Raji (cell line): Measurements from ENCODE around the gene ACSS3.

Experiments
- POLR2A ChIP-seq: IDR thresholded peaks from 2 replicates; pipeline ENCODE4 v1.6.1; 2011; ENCODE audit warnings: low read depth, low read length, control low read depth; ENCODE audit not compliant: insufficient read depth

ACSS3 gene

DNA sequence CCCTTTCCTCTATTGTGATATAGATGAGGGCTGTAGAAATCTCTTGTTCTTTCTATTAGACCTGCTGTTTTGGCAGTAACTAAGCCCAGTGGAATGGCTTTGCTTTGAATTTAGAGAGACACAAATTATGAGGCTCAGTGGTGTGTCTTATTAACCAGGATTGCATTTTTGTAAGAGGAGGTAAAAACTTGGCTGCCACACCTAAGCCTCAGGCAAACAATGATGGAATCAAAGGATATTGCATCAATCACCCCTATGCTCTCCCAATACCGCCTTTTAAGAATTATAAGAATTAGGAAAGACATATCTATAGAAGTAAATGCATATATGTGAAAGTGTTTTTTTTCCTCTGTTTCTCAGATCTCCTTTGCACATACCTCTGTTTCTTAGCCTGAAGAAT, 63.3 kb downstream of the ACSS3 start:
- no peak for TF ChIP-seq POLR2A

DNA sequence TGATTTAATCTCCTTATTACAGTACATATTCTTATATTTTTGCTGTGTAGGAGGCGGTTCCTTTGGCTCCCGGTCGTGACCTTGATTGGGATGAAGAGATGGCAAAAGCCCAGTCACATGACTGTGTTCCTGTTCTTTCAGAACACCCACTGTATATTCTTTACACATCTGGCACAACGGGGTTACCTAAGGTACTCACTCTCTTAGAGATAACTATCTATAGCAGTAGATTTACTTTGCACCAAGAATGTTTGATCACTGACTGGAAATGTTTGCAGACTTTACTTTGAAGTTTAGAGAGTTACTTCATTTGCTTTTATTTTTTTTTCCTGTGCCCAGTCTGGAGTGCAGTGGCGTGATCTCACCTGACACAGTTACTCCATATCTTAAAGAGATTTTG, 65.2 kb downstream of the ACSS3 start:
- no peak for TF ChIP-seq POLR2A

DNA sequence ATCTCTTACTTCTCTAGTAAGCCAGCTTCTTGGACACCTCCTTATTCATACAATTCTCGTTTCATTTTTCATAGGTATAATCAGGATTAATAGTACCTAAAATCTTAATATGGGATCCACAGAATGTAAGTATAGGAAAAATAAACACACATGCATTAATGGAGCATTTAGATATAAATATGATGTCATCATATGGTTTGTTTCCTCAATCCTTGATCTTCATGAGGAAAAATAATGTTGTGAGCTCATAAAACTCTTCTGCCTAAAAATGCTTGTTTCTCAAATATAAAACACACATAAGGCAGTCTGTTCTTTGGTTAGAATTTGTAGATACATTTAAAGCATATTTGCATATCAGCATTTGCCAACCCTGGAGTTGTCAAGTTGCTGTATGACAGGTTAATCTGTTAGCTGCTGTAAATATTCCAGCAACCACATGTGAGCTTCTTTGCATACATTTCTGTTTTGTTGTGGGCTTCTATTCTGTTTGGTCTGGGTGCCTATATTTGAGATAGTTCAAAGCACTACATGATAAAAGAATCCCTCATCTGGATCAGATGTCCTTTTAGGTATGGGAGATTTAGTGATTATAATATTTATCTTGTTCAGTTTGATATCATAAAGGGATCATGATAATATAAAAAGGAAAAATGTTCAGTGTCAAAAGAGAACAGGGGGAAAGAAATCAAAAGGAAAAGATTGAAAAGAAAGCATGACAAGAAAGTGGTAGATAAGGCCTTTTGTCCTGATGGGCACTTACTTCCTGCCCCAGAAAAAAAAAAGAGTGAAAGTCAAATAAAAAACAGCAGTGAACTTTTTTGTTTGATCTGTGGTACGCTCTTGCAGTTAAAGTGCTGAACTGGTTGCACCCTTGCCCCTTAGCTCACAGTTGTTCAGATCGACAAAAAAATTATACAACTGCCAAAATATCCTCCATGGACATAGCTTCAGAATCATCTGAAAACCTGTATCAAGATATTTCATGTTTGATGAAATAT, 68.6 kb downstream of the ACSS3 start:
- TF ChIP-seq POLR2A: no peak

DNA sequence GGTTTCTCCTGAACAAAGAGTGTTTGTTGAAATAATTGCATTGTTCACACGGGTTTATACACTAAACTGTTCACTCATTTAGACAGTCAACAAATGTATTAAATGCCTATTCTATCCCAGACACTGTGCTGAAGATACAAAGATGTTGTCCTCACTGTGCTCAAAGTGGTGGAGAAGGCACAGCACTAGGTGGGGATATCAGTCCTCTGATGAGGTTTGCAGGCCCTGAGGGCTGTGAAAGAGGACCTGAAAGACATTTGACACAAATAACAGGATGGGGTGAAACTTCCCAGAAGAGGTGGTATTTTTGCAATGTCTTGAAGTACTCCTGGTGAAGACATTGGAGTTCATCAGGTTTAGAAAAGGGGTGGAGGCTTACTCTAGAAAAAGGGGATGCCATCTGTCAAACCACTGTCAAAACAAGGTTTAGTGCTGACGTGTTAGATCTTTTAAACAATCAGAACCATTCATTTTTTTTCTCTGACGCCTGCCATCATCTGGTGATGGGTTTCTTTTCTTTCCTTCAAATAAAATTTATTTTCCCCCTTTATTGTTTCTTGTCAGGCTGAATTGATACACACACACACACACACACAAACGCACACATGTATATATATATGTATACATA, 69.5 kb downstream of the ACSS3 start:
- TF ChIP-seq POLR2A: no peak

DNA sequence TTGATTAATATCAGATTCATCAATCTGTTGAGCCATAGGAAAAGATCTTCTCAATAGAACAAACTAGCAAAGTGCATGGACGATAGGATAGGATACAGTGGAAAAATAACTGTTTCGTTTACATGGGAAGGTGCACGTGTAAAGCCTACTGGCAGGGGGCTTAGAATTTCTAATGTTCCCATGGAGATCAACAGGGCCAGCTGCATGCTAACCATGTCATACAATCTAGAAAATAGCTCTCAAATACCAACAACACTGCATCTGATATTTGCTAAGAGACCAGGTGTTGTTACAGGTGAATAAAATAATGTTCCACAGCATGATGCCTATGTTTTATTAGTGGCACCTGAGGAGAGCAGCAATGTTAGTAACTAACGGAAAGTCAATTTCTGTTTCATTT, 72.5 kb downstream of the ACSS3 start:
- no peak for TF ChIP-seq POLR2A

DNA sequence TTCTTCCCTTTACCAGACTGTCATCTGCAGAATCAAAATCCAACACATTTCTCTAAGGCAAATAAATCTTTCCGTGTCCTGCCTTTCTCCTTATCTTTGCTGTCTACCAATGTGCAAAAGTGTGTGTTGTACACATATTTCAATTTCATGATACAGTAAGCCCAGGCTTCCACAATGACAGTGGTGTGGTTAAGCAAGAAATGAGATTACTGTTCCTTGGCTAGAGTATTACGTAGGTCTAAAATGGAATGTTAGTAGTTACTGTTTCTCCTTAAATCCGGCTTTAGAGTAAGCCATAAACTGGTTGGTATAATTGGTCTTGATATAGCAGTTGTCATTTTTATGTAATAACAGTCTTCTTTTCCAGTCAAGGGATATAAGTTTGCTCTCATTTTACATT, 82.0 kb downstream of the ACSS3 start:
- TF ChIP-seq POLR2A: no peak

DNA sequence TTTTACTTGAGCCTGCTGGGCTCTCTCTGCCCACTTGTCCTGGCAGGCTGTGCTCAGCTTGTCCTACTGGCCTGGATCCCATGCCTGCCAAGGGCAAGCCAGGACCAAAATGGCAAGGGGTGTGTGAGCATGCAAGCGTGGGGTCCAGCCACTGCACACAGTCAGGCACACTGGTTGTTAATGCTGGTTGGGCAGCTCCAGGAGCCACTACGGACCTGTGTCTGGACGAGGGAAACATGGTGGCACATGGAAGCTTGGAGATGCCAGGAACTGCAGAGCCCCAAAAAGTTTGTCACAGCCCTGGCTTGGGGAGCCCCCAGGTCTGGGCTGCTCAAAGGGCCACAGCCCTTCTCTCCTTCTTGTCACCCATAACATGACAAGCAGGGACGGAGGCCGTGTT, 83.8 kb downstream of the ACSS3 start:
- no peak for TF ChIP-seq POLR2A

DNA sequence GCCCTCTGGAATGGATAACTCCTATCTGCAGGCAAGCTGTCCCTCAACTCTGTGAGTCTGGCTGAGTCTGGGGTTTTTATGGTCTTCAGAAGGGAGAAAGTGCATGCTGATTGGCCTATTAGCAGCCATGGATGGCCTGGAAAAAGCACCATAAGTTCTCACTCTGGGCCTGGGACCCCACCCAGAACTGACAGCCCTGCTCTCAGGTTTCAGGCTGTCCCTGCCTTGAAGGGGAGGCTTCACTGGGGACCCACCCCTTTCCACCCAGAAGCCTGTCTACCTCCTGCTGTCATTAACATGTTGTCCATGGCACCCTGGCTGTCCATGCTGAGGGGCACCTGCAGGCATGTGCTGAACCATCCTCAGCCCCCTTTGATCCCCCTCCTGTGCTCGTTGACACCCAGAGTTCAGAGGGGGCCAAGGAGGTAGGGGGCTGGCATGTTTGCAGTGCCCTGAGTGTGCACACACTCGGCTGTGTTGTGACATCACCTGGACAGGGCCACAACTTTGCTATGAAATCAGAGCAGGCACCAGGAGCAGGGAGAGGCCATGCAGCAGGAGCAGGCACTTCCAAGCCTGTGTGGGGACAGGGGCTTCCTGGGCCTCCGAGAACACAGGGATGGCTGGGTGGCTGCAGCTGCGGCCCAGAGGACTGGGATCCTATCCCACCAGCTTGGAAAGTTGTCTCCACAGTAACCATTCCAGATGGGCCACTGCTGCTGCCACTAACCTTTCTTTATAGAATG, 84.7 kb downstream of the ACSS3 start:
- no peak for TF ChIP-seq POLR2A

DNA sequence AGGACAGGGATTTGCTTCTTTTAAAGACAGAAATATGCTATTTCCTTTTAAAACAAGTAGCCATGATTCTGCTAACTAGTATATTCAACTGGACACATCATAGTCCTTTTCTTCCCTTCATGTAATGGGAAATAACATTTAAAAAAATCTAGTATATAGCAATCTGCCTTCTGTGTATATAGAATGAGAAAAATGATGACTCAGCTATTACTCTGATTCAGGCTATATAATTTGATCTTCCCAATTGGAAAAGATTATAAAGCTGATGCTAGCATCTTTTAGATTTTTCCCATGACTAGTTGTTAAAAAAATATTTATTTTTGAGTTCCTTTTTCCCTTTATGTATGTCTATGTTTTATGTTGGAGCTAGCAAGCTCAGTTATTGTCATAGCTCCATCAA, 86.9 kb downstream of the ACSS3 start:
- TF ChIP-seq POLR2A: no peak

DNA sequence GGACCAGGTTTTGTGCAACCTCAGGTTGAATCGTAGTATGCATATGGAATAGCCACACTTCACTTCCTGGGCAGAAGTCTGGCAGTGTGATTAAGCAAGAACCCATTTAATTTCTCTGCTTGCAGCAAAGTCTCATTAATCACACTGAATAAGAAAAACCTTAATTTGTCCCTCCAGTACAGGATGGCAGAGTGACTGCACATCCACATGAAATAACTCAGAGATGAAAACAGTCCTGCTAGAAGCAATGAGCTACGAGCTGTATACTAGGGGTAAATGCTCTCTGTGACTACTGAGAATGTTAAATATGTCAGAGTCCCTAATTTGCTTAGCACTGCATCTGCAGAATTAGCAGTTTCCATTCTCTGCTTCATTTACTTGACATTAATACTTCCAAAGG, 88.9 kb downstream of the ACSS3 start:
- no peak for TF ChIP-seq POLR2A

DNA sequence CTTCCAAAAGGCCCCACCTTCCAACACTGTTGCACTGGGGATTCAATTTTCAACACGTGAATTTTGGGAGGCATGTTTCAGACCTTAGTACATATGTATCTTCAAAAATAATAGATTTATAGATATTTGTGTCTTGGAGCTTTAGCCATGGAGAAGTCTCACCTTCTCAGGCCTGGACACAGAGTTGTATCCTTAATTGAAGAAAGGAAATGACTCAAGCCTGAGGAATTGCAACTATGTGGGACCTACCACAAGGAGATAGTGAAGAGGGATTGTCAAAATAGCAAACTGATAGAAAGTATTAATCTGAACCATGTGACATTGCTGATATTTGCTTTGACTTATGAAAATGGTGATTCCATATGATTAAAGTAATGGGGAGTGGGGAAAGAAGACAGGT, 89.8 kb downstream of the ACSS3 start:
- TF ChIP-seq POLR2A: no peak

DNA sequence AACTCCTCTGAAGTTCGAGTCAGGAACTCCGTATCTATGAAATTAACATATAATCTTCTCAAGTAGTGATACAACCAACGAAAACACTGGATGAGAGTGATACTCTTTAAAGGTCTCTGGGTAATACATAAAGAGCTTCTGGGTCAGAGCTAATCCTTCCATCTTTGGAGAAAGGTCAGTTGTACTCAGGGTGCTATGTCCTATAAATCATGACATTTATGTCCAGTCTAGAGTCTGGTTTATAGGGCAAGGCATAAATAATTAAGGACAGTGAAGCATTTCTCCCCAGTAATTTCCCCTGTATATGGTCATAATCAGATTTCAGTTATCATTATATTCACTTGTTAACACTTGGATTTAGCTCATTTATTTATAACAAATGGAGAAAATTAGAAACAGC, 90.6 kb downstream of the ACSS3 start:
- no peak for TF ChIP-seq POLR2A

DNA sequence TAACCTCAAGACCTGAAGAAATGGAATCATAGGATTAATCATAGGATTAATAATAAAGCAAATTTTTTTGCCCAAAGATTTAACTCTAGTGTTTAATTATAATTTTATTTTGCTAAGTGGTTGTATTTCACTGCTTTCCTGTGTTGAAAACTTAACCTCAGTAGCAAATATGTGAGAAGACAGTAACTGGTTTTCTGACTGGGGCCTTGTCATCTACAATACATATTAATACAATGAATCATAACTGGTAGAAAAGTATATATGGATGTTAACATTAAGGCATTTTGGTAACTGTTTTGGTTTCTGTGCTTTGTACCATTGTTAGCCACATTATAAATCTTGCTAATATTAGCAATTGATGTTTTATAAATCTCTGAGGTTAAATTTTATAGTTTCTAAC, 92.2 kb downstream of the ACSS3 start:
- TF ChIP-seq POLR2A: no peak

DNA sequence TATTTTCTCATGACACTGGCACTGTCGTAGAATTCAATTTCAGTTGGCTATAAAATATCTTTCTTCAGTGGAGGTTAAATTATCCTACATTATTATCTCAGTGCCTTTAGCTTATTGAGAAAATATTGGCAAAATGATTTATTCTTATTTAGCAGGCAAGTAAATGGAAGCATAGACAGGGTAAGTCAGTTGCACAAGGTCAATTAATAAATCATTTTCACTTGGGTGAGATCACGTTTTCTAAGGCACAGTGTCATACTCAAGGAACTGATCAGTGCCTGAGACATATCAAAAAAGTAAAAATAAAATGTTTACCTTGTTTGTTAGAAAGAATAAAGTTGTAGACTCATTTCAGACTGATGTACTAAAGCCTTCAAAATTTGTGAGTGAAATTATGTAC, 95.0 kb downstream of the ACSS3 start:
- TF ChIP-seq POLR2A: no peak

DNA sequence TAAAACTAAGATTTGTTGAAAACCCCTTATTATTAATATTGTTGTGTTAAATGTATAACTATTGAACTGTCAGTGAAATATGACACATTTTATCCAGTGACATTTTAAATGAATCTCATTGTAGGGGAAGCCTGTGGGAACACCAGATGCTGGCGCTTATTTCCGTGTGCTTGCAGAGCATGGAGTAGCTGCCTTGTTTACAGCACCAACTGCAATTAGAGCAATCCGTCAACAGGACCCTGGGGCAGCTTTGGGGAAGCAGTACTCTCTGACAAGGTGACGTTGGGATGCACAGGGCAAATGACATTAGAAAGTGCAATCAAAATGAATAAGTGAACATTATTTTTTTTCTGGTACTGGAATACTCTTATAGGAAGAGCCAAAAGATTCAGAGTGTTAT, 96.8 kb downstream of the ACSS3 start:
- no peak for TF ChIP-seq POLR2A

DNA sequence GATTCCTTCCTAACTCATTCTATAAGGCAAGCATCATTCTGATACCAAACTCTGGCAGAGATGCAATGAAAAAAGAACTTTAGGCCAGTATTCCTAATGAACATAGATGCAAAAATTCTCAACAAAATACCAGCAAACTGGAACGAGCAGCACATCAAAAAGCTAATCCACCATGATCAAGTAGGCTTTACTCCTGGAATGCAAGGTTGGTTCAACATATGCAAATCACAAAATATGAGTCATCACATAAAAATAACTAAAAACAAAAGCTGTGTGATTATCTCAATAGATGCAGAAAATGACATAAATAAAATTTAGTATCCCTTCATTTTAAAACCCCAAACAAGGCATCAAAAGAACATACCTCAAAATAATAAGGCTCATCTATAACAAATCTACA, 98.9 kb downstream of the ACSS3 start:
- no peak for TF ChIP-seq POLR2A
